HK-2 (cell line): ENCODE measurements around the gene AGGF1.
"Not testable (repeated sequence)": the region's sequence is repeated elsewhere in the genome, so short reads cannot be mapped to it uniquely, and the experiment has no call there.

Experiments used
- DNase-seq: peaks from one replicate; pipeline ENCODE4 v3.0.0-alpha.2; 2018; ENCODE audit not compliant: unreplicated experiment

Gene AGGF1

DNA sequence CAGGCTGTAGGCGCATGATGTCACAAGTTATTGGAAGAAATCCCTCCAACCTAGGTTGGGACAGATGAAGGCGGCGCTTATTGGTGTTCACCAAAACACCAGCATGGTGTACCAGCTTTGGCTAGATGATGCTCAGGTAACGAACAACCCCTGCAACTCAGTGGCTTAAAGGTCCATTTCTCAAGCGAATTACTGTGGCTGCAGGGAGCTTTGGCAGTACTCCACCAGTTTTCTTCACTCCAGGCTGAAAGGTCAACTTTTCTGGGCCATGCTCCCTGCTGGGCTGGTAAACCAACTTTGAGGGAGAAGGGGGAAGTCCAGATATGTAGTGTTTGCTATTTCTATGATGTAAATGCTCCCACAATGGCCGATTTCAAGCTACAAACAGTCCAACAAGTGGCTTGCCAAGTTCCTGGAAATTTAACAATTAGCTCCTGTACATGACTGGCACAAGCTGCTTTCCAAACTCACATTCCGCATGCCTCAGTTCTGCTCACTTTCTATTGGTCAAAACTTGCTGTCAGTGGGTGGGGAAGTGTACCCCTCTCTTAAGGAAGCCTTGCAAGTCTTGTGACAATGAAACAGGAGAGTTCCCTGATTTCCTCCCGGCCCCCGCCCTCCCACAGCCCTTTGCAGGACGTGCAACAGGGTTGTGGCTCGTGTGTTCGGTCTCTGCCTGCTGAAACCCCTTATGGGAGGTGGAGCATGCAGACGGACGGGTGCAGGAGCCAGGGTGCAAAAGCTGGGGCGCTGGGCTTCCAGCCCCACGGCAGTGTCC lies 57.5 kb downstream of the AGGF1 start:
- DNase-seq: peak; percentile 12

GRCh38 chr5:77095189-77095588 lies 65.0 kb downstream of the AGGF1 start:
- DNase-seq: no peak

DNA sequence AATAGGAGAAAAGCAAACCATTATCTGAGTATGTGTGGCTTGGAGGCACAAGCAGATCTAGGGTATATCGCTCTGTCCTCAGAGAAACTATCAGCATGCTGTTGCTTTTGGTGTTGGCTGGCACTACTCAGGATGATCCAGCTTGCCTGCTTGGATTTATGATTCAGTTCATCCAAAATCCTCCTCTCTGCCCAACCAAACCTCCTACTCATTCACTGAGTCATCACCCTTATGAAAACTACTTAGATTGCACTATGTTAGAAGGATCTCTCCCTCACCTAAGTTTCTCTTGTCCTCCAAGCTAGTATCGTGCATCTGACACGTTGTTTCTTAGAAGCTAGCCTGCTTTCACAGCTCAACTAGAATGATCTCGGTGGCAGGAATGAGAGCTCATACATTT lies 71.1 kb downstream of the AGGF1 start:
- DNase-seq: no peak

GRCh38 chr5:77102549-77102948 lies 72.3 kb downstream of the AGGF1 start:
- no peak for DNase-seq

- no peak for DNase-seq
These were observed 73.3 kb downstream of the AGGF1 start for GRCh38 chr5:77103457-77103856.

DNA sequence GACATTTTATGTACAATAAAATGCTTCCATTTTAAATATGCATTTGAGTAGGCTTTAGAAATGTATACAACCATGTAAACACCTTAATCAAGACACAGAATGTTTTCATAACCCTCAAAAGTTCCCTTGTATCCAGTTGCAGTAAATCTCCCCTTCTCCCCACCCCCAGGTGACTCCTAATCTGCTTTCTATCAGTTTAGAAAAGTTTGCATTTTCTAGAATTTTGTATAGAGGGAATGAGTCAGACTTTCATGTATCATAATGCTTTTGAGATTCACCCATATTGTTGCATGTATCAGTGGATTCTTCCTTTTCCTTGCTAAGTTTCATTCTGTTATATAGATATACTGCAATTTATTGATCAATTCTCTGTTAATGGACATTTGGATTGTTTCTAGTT lies 74.6 kb downstream of the AGGF1 start:
- DNase-seq: no peak

GRCh38 chr5:77107035-77107434 lies 76.8 kb downstream of the AGGF1 start:
- not testable (repeated sequence) for DNase-seq
